Retina (tissue), 1 donor: ENCODE data around the gene UNKL.

Experiments
- DNase-seq: peaks from one replicate; pipeline ENCODE4 v3.0.0-alpha.2; 2016

The UNKL gene

GRCh38 chr16:1374418-1375297 is 39.8 kb downstream of the UNKL start:
- no peak for DNase-seq

DNA sequence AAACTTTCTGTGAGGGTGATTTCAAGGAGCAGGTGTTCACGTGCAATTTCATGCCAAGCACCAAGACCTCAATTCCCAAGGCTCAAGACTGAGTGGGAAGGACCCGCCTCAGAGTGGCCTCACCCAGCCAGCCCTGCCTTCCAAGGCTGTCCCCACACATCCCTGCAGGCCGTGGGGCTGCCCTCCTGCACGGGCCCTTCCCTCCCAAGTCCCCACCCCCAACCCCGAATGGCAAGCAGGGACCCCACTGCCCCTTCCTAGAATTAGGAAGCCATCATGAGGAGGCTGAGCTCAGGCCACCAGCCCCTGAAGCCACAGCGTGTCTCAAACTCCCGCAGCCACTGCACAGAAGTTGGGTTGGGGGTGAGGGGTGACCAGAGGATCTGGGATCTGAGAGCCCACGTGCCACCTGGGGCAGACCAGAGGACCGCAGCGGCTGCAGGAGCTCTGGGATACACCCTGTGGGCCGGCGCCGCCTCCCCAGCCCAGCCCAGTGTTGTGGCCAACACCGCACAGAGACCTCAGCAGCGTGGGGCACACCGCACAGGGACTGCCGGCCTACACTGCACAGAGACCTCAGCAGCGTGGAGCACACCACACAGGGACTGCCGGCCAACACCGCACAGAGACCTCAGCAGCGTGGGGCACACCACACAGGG is 42.1 kb downstream of the UNKL start:
- DNase-seq: no peak

GRCh38 chr16:1371054-1371978 is 43.2 kb downstream of the UNKL start:
- no peak for DNase-seq

DNA sequence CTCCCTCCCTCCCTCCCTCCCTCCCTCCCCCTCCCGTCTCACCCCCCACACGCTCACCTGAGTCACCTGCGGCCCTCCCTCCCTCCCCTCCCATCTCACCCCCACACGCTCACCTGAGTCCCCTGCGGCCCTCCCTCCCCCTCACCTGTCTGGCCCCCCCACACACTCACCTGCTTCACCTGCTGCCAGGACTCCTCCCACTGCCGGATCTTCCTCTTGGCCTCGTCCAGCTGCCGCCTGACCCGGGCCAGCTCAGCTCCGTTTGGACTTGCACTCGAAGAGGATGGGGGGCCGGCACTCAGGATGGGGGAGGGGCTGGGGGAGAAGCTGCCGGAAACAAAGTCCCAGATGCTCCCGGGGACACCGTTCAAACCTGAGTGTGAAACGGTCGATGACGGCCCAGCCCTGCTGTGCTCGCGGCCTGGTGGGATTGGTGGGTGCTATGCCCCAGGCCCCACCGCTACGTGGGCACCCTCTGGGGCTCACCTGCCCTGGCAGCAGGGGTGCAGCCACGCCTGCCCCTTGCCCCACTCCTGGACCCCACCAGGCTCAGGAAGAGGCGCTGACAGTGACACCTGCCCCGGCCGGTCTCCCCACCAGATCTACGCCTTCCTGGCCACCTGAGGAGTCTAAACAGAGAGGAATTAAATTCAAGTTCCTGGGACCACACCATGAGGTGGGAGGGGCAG is 46.9 kb downstream of the UNKL start:
- DNase-seq: no peak

DNA sequence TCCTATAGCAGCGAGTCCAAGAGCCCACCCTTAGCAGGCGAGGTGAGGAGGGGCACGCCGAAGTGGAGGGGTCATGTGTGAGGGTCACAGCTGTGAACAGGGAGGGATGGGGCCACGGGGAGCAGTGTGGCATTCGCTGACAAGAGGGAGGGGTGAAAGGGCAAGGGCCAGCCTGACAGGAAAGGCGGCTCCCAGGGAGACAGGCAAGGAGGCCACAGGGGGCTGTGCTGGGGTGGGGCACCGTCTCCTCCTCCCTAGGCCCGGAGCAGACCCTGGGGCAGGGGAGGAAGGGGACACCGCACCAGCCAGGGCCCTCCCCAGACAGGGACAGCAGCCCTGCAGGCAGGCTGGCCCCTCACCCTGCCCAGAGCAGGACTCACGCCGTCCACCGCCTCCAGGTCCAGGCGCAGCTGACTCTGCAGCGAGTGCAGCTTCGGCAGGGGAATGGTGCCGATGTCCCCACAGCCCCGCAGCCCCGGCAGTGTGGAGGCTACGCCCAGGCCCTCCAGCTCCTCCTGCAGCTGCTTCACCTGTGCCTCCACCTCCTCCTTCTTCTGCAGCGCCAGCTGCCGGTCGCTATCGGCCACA is 47.7 kb downstream of the UNKL start:
- DNase-seq: no peak

GRCh38 chr16:1366060-1366711 is 48.3 kb downstream of the UNKL start:
- DNase-seq: no peak

DNA sequence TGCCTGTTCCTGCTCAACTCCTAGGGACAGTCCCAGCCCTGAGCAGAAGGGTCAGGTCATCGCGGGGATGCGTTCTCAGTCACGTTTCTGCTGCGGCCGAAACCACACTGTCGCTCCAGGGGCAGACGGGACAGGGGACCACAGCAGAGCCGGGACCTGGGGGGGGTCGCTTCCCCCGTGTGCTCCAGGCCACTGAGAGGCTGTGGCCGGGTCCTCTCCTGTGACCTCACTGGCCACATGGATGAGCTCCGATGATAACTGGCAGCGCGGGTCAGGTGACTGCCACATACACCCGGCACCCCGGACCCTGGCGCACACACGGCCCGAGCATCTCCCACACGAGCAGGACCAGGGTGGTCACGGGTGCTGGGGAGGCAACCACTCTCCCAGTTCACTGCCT is 50.0 kb downstream of the UNKL start:
- no peak for DNase-seq

- peak; percentile 69 for DNase-seq
Observed at GRCh38 chr16:1363501-1364041, 50.9 kb downstream of the UNKL start.

DNA sequence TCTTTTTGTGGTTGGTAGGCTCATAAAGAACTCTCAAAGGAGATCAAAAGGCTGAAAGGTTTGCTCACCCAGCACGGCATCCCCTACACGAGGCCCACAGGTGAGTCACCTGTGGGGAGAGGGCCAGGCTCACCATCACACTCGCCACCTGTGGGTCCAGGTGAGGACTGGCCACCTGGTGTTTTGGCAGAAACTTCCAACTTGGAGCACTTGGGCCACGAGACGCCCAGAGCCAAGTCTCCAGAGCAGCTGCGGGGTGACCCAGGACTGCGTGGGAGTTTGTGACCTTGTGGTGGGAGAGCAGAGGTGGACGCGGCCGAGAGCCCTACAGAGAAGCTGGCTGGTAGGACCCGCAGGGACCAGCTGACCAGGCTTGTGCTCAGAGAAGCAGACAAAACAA is 51.7 kb downstream of the UNKL start:
- no peak for DNase-seq

GRCh38 chr16:1361685-1362360 is 52.7 kb downstream of the UNKL start:
- DNase-seq: no peak

DNA sequence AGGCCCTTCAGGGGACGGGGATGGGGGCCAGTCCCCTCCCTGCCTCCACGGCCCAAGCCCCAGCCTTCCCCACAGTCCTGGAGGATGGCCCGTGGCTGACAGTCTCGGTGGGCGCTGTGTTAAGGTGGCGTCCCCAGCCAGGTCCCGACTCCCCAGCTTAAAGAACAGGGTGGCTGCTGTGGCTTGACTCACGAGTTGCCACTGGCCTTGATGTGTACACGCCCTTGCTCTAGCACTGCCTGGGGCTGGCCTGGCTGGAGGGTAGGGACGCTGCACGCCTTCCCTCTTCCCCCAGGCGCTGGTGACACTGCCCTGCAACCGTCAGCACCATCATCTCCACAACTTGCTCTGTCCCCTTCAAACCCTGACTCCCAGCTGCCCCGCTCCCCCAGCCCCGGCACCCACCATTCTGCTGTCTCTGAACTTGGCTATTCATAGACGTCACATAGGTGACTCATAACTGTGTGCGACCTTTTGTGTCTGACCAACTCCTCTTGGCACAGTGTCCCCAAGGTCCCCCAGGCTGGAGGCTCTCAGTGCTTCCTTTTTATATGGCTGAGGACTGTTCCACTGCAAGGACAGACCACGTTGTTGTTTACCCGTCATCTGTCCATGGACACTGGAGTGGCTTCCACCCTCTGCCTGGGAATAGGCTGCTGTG is 56.5 kb downstream of the UNKL start:
- DNase-seq: no peak

DNA sequence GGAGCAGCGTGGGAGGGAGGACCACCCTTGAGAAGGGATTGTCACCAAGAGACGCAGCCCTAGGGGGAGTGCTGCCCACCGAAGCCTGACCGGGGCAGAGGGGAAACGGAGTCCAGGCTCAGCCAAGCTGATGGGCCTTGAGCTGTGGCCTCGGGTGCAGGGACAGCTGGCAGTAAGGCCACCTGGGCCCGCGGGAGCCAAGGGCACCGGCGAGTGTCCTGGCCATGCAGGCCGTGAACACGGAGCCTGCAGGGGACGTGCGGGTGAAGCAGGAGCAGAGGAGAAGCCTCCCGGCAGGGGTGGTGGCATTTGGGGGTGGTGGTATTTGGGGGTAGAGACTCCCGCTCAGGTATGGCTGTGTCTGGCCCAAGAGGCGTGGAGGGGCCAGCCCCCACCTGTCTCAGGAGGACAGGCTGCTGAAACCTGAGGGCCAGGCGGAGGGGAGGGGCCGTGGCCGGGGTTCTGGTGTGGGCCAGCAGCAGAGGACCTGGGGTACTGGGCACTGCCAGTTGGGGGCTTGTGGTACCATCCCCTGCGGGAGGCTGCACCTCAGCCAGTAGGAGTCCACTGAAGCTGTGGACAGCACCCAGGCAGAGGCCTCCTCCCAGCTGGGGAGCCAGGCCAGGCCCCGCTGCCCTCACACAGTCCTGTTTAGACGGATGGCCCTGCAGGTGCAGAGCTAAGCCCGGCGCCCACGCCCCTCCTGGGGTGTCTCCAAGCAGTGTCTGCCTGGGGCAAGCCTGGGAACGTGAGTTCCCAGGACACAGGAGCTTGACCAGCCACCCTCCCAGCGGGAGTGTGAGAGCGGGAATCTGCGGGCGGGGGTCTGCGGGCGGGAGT is 58.2 kb downstream of the UNKL start:
- DNase-seq: no peak

- no peak for DNase-seq
Observed at GRCh38 chr16:1355591-1355990, 58.9 kb downstream of the UNKL start.

DNA sequence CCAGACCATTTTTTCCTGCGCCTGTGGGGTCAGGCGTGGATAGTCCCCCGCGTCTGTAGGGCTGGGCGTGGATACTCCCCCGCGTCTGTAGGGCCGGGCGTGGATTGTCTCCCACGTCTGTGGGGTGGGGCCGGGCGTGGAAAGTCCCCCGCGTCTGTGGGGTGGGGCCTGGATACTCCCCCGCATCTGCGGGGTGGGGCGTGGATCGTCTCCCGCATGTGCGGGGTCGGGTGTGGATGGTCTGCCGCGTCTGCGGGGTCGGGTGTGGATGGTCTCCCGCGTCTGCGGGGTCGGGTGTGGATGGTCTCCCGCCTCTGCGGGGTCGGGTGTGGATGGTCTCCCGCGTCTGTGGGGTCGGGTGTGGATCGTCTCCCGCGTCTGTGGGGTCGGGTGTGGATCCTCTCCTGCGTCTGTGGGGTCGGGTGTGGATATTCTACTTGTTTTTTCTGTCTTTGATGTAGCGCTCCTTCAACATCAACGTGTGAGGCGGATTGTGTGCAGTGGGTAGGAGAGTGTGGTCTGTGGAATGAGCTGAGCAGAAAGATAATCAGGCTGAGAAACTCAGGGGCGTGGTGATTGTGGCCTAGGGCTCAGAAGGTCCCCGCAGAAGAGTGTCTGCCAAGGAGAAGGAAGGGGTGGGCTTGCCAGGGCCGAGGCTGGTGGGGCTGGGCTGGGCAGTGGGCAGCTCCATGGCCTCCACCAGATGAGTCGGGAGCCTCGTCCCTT is 59.5 kb downstream of the UNKL start:
- DNase-seq: no peak

GRCh38 chr16:1351582-1352362 is 62.7 kb downstream of the UNKL start, which contains the start of the genes GNPTG and TSR3:
Gene GNPTG (plus strand): TSS chr16:1351931. CDS start chr16:1351966, 35 bp downstream.
Gene TSR3 (minus strand): TSS chr16:1351878. CDS start chr16:1351804, 74 bp downstream.
- DNase-seq: peak; percentile 87

GRCh38 chr16:1351215-1351581 is 63.3 kb downstream of the UNKL start:
- DNase-seq: no peak

GRCh38 chr16:1350691-1351090 is 63.8 kb downstream of the UNKL start:
- DNase-seq: no peak

- no peak for DNase-seq
Observed at GRCh38 chr16:1349951-1350350, 64.6 kb downstream of the UNKL start.
